Retinal pigment epithelial cell (primary cell): ENCODE measurements around the gene WDR45B.
"Not testable (repeated sequence)": the region's sequence is repeated elsewhere in the genome, so short reads cannot be mapped to it uniquely, and the experiment has no call there.

Experiments used
- DNase-seq: peaks from one replicate; pipeline ENCODE4 v3.0.0-alpha.2; 2010; ENCODE audit warnings: low read depth
- H3K4me3 ChIP-seq: 2 replicates; pipeline ENCODE4 v1.5.1; 2011; ENCODE audit warnings: mild to moderate bottlenecking, low read length, control low read depth, moderate library complexity
- TF ChIP-seq, protein P1 (sequence below): conservative IDR thresholded peaks from 2 replicates; pipeline ENCODE4 v1.5.1; 2011; ENCODE audit warnings: low read depth, low read length, control low read depth, inconsistent platforms

The WDR45B gene

GRCh38 chr17:82582709-82583108 is 65.5 kb downstream of the WDR45B start:
- TF ChIP-seq, protein P1, sequence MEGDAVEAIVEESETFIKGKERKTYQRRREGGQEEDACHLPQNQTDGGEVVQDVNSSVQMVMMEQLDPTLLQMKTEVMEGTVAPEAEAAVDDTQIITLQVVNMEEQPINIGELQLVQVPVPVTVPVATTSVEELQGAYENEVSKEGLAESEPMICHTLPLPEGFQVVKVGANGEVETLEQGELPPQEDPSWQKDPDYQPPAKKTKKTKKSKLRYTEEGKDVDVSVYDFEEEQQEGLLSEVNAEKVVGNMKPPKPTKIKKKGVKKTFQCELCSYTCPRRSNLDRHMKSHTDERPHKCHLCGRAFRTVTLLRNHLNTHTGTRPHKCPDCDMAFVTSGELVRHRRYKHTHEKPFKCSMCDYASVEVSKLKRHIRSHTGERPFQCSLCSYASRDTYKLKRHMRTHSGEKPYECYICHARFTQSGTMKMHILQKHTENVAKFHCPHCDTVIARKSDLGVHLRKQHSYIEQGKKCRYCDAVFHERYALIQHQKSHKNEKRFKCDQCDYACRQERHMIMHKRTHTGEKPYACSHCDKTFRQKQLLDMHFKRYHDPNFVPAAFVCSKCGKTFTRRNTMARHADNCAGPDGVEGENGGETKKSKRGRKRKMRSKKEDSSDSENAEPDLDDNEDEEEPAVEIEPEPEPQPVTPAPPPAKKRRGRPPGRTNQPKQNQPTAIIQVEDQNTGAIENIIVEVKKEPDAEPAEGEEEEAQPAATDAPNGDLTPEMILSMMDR, result no peak
- DNase-seq, result no peak
- no peak overlapping the region for H3K4me3 ChIP-seq

GRCh38 chr17:82582213-82582612 is 66.0 kb downstream of the WDR45B start:
- no peak for DNase-seq
- TF ChIP-seq, protein P1, result no peak

DNA sequence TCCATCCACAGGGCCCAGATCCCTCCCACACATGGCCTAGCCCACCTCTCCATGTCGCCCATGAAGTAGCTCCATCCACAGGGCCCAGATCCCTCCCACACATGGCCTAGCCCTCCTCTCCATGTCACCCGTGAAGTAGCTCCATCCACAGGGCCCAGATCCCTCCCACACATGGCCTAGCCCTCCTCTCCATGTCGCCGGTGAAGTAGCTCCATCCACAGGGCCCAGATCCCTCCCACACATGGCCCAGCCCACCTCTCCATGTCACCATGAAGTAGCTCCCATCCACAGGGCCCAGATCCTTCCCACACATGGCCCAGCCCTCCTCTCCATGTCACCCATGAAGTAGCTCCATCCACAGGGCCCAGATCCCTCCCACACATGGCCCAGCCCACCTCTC is 68.3 kb downstream of the WDR45B start:
- H3K4me3 ChIP-seq, DNase-seq: not testable (repeated sequence)

More at GRCh38 chr17:82582213-82582612, 66.0 kb downstream of the WDR45B start:
- H3K4me3 ChIP-seq, result no peak overlapping the region

DNA sequence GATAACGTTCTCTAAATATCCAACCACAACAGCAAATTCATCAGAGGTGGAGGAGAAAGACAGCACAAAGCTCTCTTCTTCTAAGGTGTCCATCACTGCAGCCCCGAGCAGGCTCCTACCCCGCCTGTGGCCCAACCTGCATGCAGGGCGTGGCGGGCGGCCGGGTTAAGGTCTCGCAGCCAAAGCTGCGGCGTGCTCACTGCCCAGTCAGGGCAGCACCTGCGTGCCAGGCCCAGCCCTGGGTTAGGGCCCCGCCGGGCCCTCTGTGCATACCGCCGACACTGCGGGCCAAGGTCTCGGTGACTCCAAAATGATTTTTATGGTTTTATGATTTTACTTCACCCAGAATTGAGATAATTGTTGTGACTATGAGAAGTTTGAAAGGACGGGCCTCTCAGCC is 70.9 kb downstream of the WDR45B start:
- DNase-seq, result no peak
- no peak overlapping the region for H3K4me3 ChIP-seq
- TF ChIP-seq, protein P1, result no peak

- not testable (repeated sequence) for H3K4me3 ChIP-seq, DNase-seq
Measured at GRCh38 chr17:82575581-82576221, 72.5 kb downstream of the WDR45B start.

- no peak overlapping the region for H3K4me3 ChIP-seq
- no peak for DNase-seq
- TF ChIP-seq, protein P1, result no peak
Measured at GRCh38 chr17:82574041-82574440, 74.2 kb downstream of the WDR45B start.

- TF ChIP-seq, protein P1, result no peak
- DNase-seq, result no peak
- H3K4me3 ChIP-seq, result no peak overlapping the region
Measured at GRCh38 chr17:82571855-82572254, 76.4 kb downstream of the WDR45B start.

DNA sequence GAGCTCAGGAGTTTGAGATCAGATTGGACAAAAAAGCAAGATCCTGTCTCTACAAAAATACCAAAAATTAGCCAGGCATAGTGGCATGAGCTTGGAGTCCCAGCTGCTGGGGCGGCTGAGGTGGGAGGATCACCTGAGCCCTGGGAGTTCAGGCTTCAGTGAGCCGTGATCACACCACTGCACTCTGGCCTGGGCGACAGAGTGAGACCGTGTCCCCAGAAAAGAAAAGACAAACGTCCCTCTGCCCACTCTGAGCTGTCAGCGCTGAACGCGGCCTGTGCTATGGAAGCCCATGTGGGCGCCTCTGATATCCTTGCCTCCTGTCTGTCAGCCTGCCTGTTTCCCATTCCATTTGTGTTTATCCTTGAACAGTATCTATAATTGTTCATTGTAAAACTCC is 78.0 kb downstream of the WDR45B start:
- no peak overlapping the region for H3K4me3 ChIP-seq
- TF ChIP-seq, protein P1, result no peak
- no peak for DNase-seq
